ENCODE data around the gene CDC42BPA.
A peak's percentile ranks its signal among the peaks of the same experiment; 100 is the strongest.
"Not testable (repeated sequence)": the region's sequence is repeated elsewhere in the genome, so short reads cannot be mapped to it uniquely, and the experiment has no call there.

The CDC42BPA gene

GRCh38 chr1:226960944-226961765 lies 357.1 kb downstream of the CDC42BPA start:
- peak; percentile 66 for ATAC-seq

GRCh38 chr1:226960256-226960655 lies 358.0 kb downstream of the CDC42BPA start:
- no peak for DNase-seq
- no peak for ATAC-seq

More at GRCh38 chr1:226960944-226961765, 357.1 kb downstream of the CDC42BPA start:
- DNase-seq = peak; percentile 21

- ATAC-seq = no peak
Observed at GRCh38 chr1:226958300-226958699, 360.0 kb downstream of the CDC42BPA start.

GRCh38 chr1:226957714-226958113 lies 360.6 kb downstream of the CDC42BPA start:
- no peak for DNase-seq

More at GRCh38 chr1:226958300-226958699, 360.0 kb downstream of the CDC42BPA start:
- DNase-seq = no peak

GRCh38 chr1:226956942-226957713 lies 361.2 kb downstream of the CDC42BPA start:
- DNase-seq (no peak), ATAC-seq (no peak)

More at GRCh38 chr1:226957714-226958113, 360.6 kb downstream of the CDC42BPA start:
- no peak for ATAC-seq

- not testable (repeated sequence) for ATAC-seq, DNase-seq
Observed at GRCh38 chr1:226955857-226956256, 362.4 kb downstream of the CDC42BPA start.

- ATAC-seq (no peak), DNase-seq (no peak)
Observed at GRCh38 chr1:226954777-226955176, 363.5 kb downstream of the CDC42BPA start.

- no peak for ATAC-seq
- DNase-seq = no peak
Observed at GRCh38 chr1:226954337-226954736, 364.0 kb downstream of the CDC42BPA start.

GRCh38 chr1:226953175-226953800 lies 365.0 kb downstream of the CDC42BPA start:
- DNase-seq = no peak

GRCh38 chr1:226952118-226952441 lies 366.2 kb downstream of the CDC42BPA start:
- DNase-seq = no peak
- no peak for ATAC-seq

More at GRCh38 chr1:226953175-226953800, 365.0 kb downstream of the CDC42BPA start:
- no peak for ATAC-seq

- DNase-seq (no peak), ATAC-seq (no peak)
Observed at GRCh38 chr1:226951286-226952117, 366.8 kb downstream of the CDC42BPA start.

- ATAC-seq (no peak), DNase-seq (no peak)
Observed at GRCh38 chr1:226950871-226951270, 367.4 kb downstream of the CDC42BPA start.

- no peak for DNase-seq
- ATAC-seq = no peak
Observed at GRCh38 chr1:226950316-226950715, 368.0 kb downstream of the CDC42BPA start.

- no peak for DNase-seq
- no peak for ATAC-seq
Observed at GRCh38 chr1:226949401-226949800, 368.9 kb downstream of the CDC42BPA start.

GRCh38 chr1:226948996-226949395 lies 369.3 kb downstream of the CDC42BPA start:
- ATAC-seq = no peak

GRCh38 chr1:226948480-226948879 lies 369.8 kb downstream of the CDC42BPA start:
- no peak for DNase-seq
- ATAC-seq = no peak

More at GRCh38 chr1:226948996-226949395, 369.3 kb downstream of the CDC42BPA start:
- DNase-seq = no peak

GRCh38 chr1:226948051-226948450 lies 370.2 kb downstream of the CDC42BPA start:
- ATAC-seq = no peak

GRCh38 chr1:226946841-226947240 lies 371.5 kb downstream of the CDC42BPA start:
- ATAC-seq = no peak
- DNase-seq = no peak

More at GRCh38 chr1:226948051-226948450, 370.2 kb downstream of the CDC42BPA start:
- DNase-seq = no peak

- DNase-seq (no peak), ATAC-seq (no peak)
Observed at GRCh38 chr1:226946285-226946684, 372.0 kb downstream of the CDC42BPA start.

- no peak for DNase-seq
- ATAC-seq = no peak
Observed at GRCh38 chr1:226945858-226946245, 372.4 kb downstream of the CDC42BPA start.

- DNase-seq (no peak), ATAC-seq (no peak)
Observed at GRCh38 chr1:226945106-226945857, 373.0 kb downstream of the CDC42BPA start.
